ENCODE results near the gene LAMC3.

Gene LAMC3

DNA sequence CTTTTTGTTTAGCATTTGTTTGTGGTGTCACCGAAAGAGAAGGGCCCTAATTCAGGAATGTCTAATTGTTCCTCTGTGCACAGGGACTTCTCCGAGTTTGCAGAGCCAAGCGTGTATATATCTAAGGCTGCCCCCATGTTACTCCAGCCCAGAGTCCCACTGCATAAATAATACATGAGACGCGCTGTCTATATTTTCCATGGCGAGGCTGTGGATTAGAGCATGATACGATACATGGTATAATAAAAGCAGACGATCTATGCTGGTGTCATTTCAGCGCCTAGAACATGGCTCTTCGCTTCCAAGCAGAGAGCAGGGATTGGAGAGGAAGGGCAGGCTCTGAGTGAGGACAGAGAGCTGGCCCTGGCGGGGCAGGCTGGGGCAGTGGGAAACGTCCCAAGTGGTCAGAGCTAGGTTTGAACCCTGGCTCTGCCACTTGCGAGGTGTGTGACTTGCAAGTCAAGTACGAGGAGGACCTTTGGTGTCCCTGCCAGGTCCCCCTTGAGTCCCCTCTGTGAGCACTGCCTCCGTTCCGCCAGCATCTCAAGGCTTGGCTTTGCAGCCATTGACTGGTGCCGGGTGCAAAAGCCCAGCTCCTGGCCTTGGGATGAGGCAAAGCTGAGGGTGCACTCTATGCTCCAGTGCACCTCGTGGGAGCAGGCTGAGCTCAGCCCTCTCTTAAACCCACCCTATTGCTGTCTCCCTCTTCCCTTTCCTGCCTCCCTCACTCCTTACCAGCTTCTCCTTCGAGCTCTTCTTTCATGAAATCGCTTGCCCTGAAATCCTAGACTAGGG is 29.2 kb upstream of the LAMC3 start:
- no peak for DNase-seq

DNA sequence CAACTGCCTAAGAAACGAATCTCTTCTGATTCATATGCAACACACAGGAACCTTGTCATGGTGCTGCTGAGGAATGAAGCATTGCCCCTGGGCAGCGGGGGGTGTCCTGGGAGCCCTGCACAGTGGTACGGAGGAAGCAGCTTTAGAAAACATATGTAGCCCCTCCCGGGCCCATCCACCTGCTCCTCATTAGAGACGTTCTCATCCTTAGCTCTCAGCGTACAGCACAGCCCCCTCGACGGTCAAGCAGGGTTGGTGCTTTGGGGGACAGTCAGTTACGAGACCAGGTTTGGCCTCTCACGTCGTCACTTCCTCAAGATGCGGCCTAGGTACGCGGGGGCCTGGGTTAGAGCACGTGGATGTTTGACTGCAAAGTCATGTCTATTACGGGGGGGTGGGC is 28.4 kb upstream of the LAMC3 start:
- DNase-seq = no peak

DNA sequence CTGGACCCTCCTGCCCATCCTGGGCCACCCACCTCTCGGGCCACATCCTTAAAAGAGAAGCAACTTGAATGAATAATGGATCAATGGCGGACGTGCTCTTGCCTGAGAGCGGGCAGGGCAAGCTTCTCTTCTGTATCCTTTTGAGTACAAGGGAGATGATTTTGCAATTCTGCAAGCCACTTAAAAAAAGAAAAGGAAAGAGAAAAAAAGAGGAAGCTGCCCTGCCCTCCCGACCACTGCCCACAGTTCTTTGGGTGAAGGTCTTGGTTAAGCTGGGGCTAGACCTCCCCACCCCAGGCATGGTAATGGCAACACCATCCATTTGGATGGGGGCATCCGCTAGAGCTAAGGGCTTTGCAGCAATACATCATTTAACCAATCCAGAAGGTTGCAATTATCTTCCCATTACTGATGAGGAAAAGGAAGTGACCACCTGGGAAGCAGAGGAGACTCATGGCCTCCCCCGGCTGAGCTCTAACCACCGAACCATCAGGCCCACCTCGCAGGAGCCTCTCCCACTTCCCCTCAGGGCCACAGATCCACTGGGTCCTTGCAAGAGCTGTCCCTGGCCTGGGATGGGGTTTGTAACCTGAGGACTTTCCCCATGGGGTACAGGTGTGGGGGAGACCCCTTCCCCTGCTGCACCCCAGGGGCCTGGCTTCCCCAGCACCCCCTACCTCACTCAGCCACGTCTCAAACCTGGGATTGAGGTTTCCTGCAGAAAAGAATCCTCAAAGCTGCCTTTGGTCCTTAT is 27.8 kb upstream of the LAMC3 start:
- peak; percentile 43 for DNase-seq

DNA sequence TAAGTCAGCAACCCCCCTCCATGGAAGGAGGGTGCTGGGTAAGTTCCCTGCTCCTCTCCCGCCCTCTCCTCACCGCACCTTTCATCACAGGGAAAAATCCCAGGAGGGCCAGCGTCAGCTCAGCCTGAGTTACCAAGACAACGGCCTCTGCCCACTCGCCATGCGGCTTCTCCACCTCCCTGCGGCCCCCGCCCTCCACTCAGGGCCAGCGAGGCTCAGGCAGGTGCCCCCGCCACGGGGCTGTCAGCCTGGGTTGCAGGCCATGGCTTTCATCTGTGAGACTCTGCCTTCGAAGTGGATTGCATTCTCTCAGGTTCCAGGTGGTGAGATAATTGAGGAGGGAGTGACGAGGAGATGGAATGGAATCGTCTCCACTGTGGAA is 27.2 kb upstream of the LAMC3 start:
- DNase-seq = no peak

DNA sequence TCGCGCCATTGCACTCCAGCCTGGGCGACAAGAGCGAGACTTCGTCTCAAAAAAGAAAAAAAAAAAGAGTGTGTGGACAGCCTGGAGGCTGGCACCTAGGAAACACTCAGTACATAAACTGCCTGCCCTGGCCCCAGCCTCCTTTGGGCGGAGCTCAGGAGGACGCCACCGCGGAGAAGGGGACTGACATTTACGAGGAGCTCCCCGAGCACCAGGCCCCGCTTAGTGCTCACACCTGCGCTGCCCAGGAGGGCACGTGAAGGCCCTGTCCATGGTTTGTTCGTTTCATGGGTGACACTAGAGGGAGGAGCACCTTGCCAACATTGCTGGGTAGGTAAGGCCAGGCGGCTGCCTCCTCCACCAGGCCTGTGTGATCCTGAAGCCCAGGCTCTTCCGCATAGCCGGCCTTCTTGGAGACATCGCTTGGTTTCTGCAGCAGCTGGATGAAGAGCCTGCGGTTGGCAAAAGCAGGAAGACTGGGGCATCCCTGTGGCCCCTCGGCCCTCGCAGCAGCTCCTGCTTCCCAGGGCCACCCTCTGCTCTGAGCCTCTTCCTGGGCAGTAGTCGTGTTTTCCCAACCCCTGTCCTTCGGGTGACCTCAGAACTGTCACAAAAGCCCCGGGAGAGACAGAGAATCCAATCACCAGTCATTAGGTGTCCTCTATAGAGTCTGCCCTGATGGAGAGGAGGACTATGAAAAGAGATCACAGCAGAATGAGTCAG is 26.2 kb upstream of the LAMC3 start:
- DNase-seq = no peak

DNA sequence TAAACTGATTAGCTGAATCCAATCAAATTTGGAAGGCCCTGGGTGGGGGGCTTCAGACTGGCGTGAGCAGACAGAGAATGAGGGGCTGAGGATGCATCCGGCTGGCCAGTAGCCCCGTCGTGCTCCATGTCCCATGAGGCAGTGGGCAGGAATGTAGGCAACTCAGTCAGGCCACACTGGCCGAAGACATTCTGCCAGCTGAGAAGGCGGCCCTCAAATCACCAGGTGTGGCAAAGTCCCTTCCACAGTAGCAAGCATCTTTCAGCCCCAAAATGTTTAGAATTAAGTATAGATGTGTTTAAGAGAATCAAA is 25.7 kb upstream of the LAMC3 start:
- DNase-seq = no peak

DNA sequence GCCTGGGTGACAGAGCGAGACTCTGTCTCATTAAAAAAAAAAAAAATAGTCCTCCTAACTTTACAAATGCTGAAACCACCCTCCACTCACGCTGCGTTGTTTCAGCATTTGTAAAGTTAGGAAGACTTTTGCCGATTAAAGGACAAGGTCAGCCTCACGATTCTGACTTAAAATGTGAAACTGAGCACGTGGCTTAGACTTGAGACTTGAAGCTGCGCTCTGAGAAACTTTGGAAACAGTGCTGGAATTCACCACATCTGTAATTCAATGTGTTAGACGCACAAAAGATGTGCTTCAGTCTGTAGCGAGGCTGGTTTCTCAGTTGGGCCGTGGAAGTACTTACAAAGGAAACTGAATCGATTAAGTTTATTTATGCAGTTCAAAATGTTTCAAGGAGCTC is 25.0 kb upstream of the LAMC3 start:
- peak; percentile 30 for DNase-seq

DNA sequence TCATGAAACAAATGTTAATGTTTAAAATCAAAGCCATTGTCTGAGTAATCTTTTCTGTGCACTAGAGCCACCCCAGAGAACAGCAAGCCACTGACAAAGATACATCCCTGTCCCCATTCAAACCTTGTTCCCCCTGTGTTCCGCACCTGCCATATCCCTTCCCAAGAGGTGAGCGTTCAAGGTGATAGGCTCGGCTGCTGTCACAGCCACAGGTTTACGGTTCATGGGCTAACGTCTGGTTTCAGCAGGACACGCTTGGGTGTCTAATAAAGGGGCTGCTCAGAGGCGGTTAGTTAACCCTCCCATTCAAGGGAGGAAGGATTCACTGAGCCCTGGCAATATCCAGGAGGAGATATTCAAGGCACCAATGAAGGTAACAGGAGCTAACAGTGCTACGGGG is 24.5 kb upstream of the LAMC3 start:
- DNase-seq = no peak

DNA sequence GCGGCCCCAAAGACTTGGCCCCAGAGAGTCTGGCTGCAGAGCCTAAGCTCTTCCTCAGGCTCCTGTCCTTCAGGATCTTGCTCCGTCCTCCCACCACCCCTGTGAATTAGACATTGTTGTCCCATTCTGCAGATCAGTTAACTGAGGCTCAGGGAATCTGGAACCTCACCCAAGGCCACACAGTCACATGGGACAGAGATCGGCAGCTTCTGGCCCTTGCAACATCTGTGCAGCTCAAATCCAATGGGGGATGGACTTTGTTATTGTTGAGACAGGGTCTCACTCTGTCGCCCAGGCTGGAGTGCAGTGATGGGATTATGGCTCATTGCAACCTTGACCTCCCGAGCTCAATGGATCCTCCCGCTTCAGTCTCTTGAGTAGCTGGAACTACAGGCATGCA is 23.9 kb upstream of the LAMC3 start:
- DNase-seq = no peak

DNA sequence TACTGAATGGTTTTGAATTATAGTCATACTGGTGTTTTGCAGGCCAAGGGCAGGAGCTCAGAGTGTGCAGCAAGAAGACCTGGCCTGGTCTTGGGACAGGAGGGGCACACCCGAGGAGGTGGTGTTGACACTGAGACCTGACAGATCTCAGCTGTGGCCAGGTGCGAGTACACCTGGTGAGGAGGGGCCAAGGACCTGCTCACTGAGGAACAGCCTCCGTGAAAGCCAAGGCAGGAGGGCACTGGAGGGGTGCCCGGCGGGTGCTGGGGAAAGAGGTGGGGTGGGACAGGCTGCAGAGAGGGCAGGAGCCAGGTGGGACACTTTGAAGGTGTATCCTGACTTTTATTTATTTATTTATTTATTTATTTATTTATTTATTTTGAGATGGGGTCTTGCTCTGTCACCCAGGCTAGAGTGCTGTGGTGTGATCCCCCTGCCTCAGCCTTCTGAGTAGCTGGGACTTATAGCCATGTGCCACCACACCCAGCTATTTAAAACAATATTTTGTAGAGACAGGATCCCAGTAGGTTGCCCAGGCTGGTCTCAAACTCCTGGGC is 23.3 kb upstream of the LAMC3 start:
- no peak for DNase-seq

DNA sequence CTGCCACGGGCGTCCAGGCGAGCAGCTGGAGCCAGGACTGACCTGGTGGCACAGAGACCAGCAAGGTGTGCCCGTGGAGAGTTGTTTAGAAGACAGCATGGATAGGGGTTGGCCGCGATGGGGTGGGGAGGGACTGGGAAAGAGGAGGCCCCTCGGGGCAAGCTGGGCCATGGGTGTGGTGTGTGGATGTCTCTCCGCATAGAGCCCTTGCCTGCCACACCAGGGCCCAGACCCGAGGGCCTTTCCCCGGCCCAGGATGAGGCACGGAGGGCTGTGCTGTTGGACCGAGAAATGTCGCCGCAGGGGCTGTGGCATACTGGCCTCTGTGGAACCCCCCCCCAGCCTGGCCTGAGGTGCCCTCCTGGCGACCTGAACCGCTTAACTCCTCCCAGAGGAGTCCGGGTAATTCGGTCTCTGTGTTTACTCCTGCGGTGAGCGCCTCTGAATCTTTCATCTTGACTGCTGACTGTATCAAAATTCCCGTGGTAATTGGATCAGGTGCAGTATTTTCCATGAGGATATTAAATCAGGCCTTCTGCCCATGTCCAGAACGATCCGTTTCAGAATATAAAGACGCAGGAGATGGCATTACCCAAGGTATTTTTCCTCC is 22.5 kb upstream of the LAMC3 start:
- DNase-seq = no peak

DNA sequence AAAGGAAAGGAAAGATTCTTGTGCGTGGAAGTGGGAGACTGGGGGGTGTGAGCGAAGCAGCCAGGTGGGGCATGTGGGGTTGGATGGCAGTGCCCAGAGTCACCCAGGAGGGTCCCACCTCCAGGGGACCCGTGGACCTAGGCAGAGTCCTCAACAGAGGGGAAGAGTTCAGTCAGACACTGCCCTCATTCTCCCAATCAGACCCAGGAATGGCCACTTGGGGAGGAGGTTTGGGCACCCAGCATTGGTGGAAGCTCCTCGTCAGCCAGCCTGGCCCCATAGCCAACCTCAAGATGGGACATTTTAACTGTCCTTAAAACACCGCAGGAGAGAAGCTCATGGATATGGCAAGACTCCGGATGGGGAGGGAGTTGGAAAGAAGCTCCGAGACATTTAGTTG is 21.9 kb upstream of the LAMC3 start:
- DNase-seq = no peak

DNA sequence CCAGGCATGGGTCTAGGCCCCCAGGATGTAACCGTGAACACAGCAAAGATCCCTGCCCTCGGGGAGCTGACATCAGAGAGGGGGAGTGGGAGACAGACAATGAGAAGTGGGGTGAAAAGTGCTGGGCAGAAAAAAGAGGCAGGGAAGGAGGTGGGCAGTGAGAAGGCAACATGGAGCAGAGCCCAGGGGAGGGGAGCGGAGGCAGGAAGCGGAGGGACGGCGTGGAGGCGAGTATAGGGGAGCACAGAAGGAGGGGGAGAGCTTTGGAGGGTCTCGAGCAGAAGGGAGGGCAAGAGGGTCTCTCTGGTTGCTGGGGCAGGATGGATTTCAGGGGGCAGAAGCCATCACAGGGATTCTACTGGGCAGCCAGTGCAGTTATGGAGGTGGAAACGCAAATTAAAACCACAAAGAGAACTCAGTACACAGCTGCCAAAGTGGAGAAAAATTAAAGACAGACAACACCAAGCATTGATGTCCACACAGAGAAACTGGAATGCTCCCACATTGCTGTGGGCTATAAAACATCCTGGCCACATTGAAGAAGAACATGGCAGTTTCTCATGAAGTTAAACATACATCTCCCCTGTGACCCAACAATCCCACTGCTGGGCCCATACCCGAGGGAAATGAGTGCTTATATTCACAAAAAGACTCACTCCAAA is 21.1 kb upstream of the LAMC3 start:
- DNase-seq = no peak

DNA sequence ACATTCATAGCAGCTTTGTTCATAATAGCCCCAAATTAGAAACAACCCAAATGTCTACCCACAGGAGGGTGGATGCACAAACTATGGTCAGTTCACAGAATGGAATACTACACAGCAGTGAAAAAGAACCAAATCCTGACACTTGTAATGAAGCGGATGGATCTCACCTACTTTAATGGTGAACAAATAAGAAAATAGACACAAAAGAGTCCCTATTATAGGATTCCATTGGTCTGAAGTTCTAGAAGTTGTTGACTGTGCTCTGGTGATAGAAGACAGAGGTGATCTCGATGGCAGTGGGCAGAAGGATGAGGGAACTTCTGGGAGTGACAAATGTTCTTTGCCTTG is 20.6 kb upstream of the LAMC3 start:
- no peak for DNase-seq

DNA sequence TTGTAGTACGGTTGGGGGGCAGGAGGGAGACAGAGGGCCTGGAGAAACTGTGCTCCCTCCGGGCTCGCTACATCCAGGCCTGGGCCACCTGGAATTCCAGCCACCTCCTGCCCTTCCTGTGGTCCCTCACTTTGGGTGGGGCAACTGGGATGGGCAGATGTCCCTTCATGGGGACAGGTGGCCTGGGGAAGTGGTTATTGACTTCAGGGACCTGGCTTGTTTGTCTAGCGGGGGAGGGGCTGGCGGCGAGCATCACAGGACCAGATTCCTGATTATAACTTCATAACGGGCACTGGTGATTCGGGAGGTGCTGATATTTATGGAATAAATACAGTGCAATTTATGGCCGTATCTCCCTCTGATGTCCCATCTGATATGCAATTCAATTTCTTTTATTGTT is 20.1 kb upstream of the LAMC3 start:
- no peak for DNase-seq

DNA sequence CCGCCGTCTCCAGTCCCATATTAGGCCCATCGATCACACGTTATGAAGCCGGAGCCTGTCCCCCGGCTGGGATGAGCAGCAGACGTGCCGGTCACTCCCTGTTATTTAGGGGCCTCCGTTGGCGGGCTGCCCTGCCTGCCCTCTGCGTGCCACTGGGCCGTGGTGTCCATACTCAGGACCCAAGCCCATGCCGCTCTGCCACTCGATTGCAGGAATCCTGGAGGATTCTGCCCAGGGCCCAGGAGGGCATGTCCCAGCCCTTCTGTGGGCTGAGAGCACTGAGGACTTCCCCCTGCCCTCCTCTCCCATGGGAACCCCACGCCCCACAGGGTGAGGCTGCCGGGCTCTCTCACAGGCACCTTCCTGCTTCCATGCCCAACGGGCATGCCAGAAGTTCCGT is 19.6 kb upstream of the LAMC3 start:
- DNase-seq = no peak

DNA sequence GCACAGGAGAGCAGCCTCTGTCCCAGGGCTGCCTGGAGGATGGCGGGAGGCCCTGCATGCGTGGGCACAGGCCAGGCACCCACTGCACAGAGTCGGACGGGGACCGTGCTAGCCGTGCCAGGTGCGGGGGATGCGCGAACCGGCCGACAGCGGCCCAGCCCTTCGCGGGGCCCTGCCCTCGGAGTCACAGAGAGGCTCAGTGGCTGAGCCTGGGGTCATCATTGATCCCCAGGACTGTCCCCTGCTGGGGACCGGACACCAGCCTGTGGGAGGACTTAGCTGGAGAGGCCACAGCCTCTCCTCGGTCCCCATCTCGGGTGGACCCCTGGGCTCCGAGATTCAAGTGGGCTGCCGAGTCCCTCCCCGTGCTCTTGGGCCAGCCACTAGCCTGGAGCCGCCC is 19.1 kb upstream of the LAMC3 start:
- no peak for DNase-seq

DNA sequence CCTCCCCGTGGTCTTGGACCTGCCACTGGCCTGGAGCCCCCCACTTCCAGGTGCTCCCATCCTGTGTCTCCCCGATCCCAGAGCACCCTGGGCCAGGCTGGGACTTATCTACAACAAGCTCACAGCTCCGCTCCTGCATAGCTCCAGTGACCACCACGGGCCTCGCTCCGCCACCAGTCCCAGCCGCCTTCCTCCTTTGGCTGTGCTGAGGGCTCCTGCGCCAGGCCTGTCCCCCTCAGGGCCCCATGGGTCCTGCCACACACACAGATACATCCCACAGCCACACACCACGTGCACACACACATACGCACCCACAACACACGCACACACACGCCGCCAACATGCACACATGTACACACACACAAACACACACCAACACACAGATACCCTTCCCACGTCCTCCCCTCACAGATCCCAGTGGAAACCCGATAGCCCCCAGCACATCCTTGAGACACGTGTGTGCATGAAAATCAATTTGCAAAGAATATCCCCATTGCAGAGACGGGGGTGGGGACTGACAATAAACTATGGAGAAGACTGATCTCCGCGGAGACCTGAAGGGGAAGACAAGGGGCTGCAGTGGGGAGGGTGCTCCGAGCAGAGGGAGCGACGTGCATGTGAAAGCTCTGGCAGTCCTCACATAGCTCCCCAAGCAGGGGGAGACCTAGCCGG is 18.5 kb upstream of the LAMC3 start:
- DNase-seq = no peak

DNA sequence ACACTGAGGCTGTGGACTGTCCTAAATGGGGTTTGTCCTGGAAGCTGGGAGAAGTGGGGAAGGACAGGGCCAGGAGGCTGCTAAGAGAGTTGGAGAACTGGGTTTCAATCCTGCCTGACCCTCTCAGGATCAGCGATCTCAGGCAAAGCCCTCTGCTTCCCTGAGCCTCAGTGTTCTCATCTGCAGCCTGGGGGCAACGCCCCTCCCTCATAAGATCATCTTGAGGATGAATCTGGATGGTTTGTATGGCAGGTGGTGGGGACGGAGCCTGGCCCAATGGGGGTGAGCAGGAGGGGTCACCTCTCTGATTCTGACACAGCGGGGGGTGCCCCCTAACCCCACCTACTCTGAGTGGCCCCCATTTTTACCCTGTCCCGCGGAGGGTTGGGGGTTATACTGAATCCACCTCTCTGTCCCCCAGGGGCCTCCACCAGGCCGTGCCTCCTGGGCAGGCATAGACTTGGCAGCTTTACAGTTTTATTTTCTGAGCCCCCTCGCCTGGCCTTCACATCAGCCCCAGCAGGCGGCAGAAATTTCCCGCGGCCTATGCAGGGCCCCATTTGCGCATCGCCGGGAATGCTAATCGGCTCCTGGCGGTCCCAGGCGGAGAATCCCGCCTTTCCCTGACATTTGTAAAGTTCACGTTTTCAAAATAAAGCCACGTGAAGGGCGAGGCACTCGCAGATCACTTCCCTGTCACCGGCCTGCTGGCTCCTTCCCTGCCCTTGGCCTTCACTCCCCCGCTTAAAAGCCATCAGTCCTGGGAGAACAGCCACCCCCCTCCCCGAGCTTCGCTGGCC is 17.8 kb upstream of the LAMC3 start:
- DNase-seq = no peak

DNA sequence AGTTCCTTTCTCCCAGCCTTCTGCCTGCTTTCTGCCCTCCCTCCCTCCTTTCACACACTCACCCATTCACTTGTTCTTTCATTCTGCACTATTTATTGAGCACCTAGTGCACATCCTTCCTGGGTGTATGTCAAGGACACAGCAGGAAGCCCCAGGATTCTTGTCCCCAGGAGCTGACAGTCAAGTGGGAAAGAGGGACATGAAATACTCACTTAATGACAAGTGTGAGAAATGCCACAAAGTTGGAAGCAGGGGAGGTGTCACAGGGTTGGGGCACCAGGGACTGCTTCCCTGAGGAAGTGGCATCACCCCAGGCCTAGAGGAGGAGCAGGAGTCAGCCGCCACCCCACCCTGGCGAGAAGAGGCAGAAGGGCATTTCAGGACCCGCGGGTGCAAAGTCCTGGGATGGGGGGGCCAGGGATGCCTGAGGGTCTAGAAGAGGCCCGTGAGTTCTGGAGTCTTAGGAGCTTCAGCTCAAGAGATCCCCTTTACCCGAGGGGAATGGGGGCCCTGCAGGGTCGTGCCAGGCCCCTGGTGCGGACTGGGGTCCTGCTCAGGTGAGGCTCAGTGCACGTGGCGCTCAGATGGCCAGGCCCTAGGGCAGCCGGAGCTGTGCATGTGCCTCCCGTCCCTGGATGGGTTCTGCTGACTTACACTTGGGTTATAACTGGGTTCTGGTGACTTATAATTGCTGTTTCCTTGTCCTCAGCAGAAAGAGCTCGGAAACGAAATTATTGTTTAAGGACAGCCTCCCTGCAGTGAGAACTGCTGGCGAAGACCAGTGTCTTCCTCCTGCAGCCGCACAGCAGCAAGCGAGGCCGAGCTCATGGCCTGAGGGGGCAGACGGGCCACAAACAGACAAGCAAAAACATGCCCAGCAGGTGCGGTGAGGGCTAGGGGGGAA is 16.9 kb upstream of the LAMC3 start:
- peak; percentile 59 for DNase-seq

DNA sequence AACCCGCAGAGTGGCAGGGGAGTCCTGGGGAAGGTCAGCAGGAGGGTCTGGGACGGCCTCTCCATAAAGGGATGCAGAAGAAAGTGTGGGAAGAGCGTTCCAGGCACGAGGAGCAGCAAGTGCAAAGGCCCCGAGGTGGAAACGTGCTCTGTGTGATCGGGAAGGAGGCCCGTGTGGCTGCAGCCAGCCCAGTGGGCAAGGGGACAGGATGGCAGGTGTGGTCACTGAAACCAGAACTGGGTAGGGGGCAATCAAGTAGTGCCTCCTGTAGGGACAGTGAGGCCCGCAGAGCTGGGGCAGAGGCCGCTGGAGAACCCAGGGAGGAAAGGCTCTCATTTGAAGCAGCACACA is 16.3 kb upstream of the LAMC3 start:
- DNase-seq = no peak
